Hippocampal formation (tissue), 2 donors: ENCODE results near the gene UST.
"Not testable (repeated sequence)": the region's sequence is repeated elsewhere in the genome, so short reads cannot be mapped to it uniquely, and the experiment has no call there.

Experiments
- DNase-seq, 2 donors: peaks; one replicate each; lab custom pipeline; 2025; lab: John Stamatoyannopoulos, UW

Gene UST

DNA sequence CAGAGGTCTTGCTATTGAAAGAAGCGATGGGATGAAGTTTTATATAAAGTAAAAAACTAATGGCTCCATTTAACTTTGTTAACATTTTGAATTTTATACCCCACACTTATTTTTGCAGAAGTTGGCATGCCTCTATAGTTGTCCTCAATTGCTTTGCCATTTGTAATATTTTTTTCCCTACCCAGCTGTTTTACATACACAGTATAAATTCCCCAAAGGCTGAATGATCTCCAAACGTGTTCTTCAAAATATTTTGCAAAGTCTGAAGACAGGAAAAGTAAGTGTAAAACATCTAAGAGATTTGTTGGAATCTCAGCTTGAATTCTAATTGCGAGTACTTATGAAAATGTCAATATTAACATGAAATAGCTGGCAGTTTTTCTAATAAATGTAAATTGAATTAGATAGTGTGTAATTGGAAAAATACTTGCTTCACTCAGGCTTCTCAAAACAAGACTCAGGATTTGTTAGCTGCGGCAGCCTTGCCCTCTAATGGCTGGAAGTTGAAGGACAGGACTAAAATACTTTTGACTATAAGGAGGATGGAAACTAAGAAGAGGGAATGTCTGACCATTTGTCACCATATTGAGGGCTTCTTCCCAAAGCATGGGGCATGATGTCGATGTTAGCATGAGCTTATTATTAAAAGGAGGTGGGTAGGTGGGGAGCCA is 226.8 kb downstream of the UST start:
- peak; percentile 5 to 28 for DNase-seq

- no peak for DNase-seq
These were observed 227.5 kb downstream of the UST start for GRCh38 chr6:148974351-148974750.

DNA sequence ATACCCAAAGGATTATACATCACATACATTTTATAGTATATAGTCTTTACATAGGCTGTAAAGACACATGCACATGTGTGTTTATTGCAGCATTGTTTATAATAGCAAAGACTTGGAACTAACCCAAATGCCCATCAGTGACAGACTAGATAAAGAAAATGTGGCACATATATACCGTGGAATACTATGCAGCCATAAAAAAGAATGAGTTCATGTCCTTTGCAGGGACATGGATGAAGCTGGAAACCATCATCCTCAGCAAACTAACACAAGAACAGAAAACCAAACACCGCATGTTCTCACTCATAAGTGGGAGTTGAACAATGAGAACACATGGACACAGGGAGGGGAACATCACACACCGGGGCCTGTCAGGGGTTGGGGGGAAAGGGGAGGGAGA is 231.5 kb downstream of the UST start:
- not testable (repeated sequence) for DNase-seq

DNA sequence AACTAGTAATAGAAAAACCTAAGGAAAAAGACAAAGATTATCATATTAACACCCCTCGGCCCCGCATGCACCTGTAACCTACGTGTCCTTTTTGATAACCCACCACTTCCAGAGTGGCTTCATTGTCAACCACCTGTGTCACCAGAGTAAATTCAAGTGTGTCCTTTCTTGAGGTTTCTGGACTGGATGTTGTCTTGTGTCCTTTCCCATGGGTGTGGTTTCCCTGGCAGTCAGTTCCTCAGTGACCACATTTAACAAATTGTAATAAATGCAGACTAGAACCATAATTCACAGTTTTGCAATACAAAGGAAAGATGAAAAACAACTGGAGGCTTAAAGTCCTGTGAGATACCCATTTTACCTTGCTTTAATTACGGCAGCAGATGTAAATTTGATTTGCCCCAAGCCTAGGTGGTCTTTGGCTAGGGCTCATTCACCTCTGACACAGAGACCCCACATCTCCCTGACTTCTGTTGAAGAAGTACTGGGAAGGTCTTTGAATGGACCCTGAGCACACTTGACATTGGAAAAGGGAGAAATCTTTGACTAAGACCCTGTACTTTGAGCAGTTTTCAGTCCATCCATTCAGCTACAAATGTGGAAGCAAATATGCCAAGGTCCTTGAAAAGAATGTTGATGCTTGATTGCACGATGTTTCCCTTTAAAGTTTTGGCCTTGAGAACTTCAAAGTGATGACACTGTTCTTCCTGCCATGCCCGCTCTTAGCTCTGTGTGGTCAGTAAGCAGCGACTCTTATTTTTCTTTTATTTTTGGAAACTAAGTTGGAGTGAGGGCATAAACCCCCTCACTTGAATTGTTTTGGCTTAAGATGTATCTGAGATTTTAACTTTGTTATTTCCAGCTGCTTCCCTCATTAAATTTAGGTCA is 232.4 kb downstream of the UST start:
- no peak for DNase-seq

DNA sequence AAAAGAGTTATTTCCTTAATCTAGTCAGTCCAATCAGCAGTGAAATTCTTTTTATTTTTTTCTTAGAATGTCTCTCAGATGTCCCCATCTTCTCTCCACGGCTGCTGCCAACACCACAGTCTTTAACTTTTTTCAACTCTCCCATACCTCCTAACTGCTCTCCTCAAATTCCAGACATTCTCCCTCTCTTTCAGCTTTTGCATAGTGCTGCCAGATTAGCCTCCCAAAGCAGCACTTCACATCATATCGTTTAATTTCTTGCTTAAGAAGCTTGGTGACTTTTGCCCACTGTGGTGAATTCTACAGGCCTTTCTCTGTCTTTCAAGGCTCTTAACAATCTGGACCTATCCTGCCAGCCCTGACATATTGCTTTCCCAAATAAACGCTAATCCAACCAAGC is 233.4 kb downstream of the UST start:
- no peak for DNase-seq

GRCh38 chr6:148981515-148981914 is 234.7 kb downstream of the UST start:
- DNase-seq, result no peak

GRCh38 chr6:148983101-148983761 is 236.4 kb downstream of the UST start:
- no peak for DNase-seq

- no peak for DNase-seq
These were observed 237.1 kb downstream of the UST start for GRCh38 chr6:148983966-148984365.

DNA sequence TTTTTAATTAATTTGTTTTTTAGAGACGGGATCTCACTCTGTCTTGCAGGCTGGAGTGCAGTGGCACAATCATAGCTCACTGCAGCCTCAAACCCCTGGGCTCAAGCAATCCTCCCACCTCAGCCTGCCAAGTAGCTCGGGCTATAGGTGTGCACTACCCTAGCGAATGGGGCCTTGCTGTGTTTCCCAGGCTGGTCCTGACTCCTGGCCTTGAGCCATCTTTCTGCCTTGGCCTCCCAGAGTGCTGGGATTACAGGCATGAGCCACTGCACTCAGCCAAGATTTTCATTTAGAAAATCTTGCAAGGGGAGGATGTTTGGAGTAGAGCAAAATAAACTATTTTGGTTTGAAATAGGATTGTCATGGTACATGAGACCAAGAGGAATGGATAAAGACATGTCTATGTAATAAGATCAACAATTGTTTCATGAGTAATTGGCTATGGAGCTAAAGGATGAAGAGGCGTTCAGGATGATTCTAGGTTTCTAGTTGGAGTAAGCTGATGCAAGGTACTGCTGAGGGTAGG is 237.8 kb downstream of the UST start:
- no peak for DNase-seq

DNA sequence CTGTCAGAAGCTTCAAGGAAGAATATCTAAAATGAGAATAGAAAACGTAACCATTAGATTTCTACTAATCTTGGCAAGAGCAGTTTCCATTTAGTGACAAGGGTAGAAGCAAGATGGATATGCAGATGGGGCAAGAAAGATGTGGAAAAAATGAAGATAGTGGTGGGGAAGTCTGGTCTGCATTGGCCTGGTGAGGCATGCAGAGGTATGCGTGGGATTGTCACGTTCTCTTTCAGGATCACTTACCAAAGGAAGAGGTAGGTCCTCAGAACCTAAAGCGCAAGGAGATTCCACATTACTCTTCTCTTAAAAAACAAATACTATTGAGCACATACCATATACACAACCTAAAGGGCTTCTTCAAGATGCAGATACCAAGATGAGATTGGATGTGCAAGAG is 238.7 kb downstream of the UST start:
- no peak for DNase-seq

DNA sequence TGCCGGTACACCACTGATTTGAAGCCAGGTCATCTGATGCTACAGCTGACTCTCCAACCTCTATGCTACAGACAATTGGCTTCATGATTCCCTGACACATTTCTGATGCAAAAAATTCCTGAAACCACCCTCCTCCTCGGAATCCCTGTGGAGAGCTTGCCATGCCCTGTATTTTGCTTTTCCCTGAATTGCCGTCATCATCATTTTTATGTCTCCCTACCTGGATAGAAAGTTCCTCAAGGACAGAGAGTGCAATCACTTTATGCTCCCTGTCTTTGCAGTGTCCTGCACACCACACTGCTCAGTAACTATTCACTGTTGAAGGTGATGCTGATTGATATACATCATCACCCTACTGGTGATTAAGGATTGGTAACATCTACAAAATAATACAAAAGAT is 239.8 kb downstream of the UST start:
- no peak for DNase-seq

GRCh38 chr6:148987982-148988381 is 241.2 kb downstream of the UST start:
- DNase-seq, result no peak

DNA sequence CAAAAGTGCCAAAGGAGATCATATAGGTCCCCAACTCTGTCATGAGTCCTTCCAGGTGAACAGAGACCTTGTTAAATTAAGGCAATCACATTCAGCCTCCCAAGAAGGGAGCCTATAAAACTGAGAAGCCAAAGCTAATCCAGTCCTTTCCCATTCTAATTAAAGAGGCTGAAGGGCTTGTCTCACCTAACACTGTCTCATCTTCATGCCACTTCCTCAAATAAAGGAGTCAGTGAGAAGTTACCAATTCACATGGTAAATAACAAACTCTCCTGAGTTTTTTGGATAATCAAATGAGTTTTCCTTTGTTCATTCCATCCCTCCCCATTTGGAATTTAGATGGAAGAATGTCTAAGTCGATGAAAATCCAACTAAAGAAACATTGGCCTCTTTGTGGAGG is 242.8 kb downstream of the UST start:
- no peak for DNase-seq

DNA sequence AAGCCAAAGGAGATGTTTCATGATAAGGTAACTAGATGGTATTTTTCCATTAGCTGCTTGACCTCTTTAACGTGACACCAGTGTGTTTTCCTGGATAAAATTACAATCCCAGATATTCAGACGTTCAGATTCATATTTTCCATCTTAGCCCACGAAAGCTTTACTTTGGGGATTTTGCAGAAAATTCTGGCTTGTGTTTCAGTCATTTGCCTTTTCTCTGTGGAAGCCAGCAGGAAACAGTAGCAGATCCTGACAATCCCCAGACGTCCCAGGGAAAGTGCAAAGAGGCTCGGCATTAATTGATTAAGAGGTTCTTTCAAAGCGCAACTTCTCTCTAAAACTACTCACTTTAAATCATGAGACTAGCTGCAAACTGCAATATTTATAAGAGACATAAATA is 243.6 kb downstream of the UST start:
- DNase-seq, result no peak

GRCh38 chr6:148996815-148997214 is 250.0 kb downstream of the UST start:
- DNase-seq, result no peak

GRCh38 chr6:148997865-148998264 is 251.0 kb downstream of the UST start:
- no peak for DNase-seq

- DNase-seq, result no peak
These were observed 251.9 kb downstream of the UST start for GRCh38 chr6:148998704-148999103.

DNA sequence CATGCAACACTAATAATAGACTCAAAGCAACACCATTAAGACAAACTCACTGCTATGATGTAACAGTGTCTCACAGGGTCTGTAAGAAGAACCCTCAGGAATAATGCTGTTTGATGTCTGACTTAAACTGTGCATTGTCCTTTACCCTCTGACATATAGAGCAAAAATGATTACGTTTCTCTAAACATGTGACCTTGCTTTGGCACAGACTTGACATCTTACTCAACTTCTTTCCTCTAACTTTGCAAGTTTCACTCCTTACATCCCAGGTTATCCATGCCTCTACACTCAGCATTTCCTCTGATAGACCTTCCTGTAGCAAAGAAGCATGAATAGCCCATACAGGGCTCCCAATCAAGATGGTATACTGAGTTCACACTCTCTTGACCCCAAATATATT is 252.7 kb downstream of the UST start:
- DNase-seq, result no peak

- DNase-seq, result no peak
These were observed 253.2 kb downstream of the UST start for GRCh38 chr6:148999929-149000468.

- DNase-seq, result no peak
These were observed 254.6 kb downstream of the UST start for GRCh38 chr6:149001422-149001821.

GRCh38 chr6:149003560-149003959 is 256.7 kb downstream of the UST start:
- no peak for DNase-seq

- DNase-seq, result no peak
These were observed 257.8 kb downstream of the UST start for GRCh38 chr6:149004664-149005063.
